Upper lobe of right lung (tissue), 1 donor: ENCODE measurements around the gene LINGO3. TPM values are rescaled to one million over a fixed set of nuclear protein-coding genes. Genes with fewer than 3 reads are reported as not detected.

Source experiments
- ATAC-seq: fragments of 200-7000 bp; cut with Tn5 transposase; one replicate; pipeline ENCODE4 v1.9.1; 2020; ENCODE audit warnings: mild to moderate bottlenecking, moderate library complexity
- DNase-seq: peaks from one replicate; pipeline ENCODE4 v3.0.0-alpha.2; 2020
- H3K27ac ChIP-seq: fragments of 200-600 bp; one replicate; pipeline ENCODE4 v1.8.0; 2022
- H3K27me3 ChIP-seq: fragments of 200-600 bp; one replicate; pipeline ENCODE4 v1.8.0; 2022; ENCODE audit warnings: mild to moderate bottlenecking
- H3K36me3 ChIP-seq: fragments of 200-600 bp; one replicate; pipeline ENCODE4 v1.8.0; 2022
- H3K4me1 ChIP-seq: fragments of 200-600 bp; one replicate; pipeline ENCODE4 v1.8.0; 2022
- H3K4me3 ChIP-seq: fragments of 200-600 bp; one replicate; pipeline ENCODE4 v1.8.0; 2022; ENCODE audit warnings: mild to moderate bottlenecking
- H3K9me3 ChIP-seq: fragments of 200-600 bp; one replicate; pipeline ENCODE4 v1.8.0; 2022
- CTCF ChIP-seq: fragments of 200-600 bp; IDR thresholded peaks from one replicate; pipeline ENCODE4 v1.8.0; 2022; ENCODE audit warnings: antibody characterized with exemption
- intact Hi-C: fragments of 100-400 bp; cut with DNase I; formaldehyde crosslinking; loops from one replicate; pipeline ENCODE4 v1.11.0; 2022
- total RNA-seq: library from RNA; stranded (reverse); fragmentation: NEBNext Ultra II Directional; extraction: Animal tissue kit (Norgen Biotek cat#: 25700); gene quantifications from one replicate; pipeline ENCODE4 v1.2.1, GENCODE V29; 2021
- donor health status: DM: no; HTN: yes; CAD: no; lungs with severe emphysema.

Gene LINGO3
- total RNA-seq, 1 donor from 2014 or later = not detected

- no peak for DNase-seq
- Histone ChIP-seq H3K36me3 (no peaks in the 10 kb centered on the region), H3K4me3 (no peak overlapping the region), H3K4me1 (peaks cover 19% of the 10 kb centered on the region), H3K9me3 (no peaks in the 10 kb centered on the region), H3K27ac (no peak overlapping the region), H3K27me3 (no peaks in the 10 kb centered on the region)
- intact Hi-C loops = no loop called here
- TF ChIP-seq CTCF = no peak
- peak; percentile 2 for ATAC-seq
These were observed 25.9 kb upstream of the LINGO3 start for GRCh38 chr19:2333807-2334211.

GRCh38 chr19:2333027-2333806 lies 25.3 kb upstream of the LINGO3 start:
- H3K27ac ChIP-seq = no peak overlapping the region
- no peak for TF ChIP-seq CTCF
- ATAC-seq (peak; percentile 17), DNase-seq (no peak)
- H3K36me3 ChIP-seq = no peaks in the 10 kb centered on the region
- H3K27me3 ChIP-seq = no peaks in the 10 kb centered on the region
- intact Hi-C loops = no loop called here
- H3K4me1 ChIP-seq = peaks cover 19% of the 10 kb centered on the region
- H3K9me3 ChIP-seq = no peaks in the 10 kb centered on the region
- no peak overlapping the region for H3K4me3 ChIP-seq

GRCh38 chr19:2332341-2333026 lies 24.5 kb upstream of the LINGO3 start:
- no peak overlapping the region for H3K4me3 ChIP-seq
- no peak for ATAC-seq
- DNase-seq = no peak
- no peaks in the 10 kb centered on the region for H3K9me3 ChIP-seq
- intact Hi-C loops = no loop called here
- no peaks in the 10 kb centered on the region for H3K27me3 ChIP-seq
- no peaks in the 10 kb centered on the region for H3K36me3 ChIP-seq
- no peak overlapping the region for H3K27ac ChIP-seq
- no peak for TF ChIP-seq CTCF
- H3K4me1 ChIP-seq = peaks cover 21% of the 10 kb centered on the region

GRCh38 chr19:2331601-2332246 lies 23.8 kb upstream of the LINGO3 start:
- no peak for ATAC-seq
- DNase-seq = no peak
- intact Hi-C loops = no loop called here
- Histone ChIP-seq H3K36me3 (no peaks in the 10 kb centered on the region), H3K27me3 (no peaks in the 10 kb centered on the region), H3K4me1 (peaks cover 28% of the 10 kb centered on the region), H3K4me3 (no peak overlapping the region), H3K9me3 (no peaks in the 10 kb centered on the region), H3K27ac (no peak overlapping the region)
- TF ChIP-seq CTCF = no peak

GRCh38 chr19:2330632-2331284 lies 22.8 kb upstream of the LINGO3 start:
- no peak overlapping the region for H3K27ac ChIP-seq
- peaks cover 31% of the 10 kb centered on the region for H3K4me1 ChIP-seq
- H3K4me3 ChIP-seq = no peak overlapping the region
- H3K36me3 ChIP-seq = peaks cover 2% of the 10 kb centered on the region
- DNase-seq (no peak), ATAC-seq (no peak)
- intact Hi-C loops = no loop called here
- TF ChIP-seq CTCF = no peak
- H3K27me3 ChIP-seq = no peaks in the 10 kb centered on the region
- no peaks in the 10 kb centered on the region for H3K9me3 ChIP-seq
